Nephron progenitor cell (in vitro differentiated cells): Measurements from ENCODE around the gene TGIF1.

ENCODE experiments used
- DNase-seq: peaks from one replicate; pipeline ENCODE4 v3.0.0; 2021
- H3K27ac Mint-ChIP-seq: 2 replicates; pipeline ENCODE4 v1.8.0; 2021; ENCODE audit warnings: mild to moderate bottlenecking, moderate library complexity, mixed read lengths
- H3K27me3 Mint-ChIP-seq: 2 replicates; pipeline ENCODE4 v1.8.0; 2021; ENCODE audit warnings: mild to moderate bottlenecking, low read depth, mixed read lengths; ENCODE audit not compliant: poor library complexity
- H3K36me3 Mint-ChIP-seq: 2 replicates; pipeline ENCODE4 v1.8.0; 2021; ENCODE audit warnings: low read depth, mixed read lengths
- H3K4me1 Mint-ChIP-seq: 2 replicates; pipeline ENCODE4 v1.8.0; 2021; ENCODE audit warnings: mixed read lengths
- H3K4me3 Mint-ChIP-seq: 2 replicates; pipeline ENCODE4 v1.8.0; 2021; ENCODE audit warnings: mild to moderate bottlenecking, moderate library complexity, mixed read lengths
- H3K9me3 Mint-ChIP-seq: 2 replicates; pipeline ENCODE4 v1.8.0; 2021; ENCODE audit warnings: mild to moderate bottlenecking, moderate library complexity, mixed read lengths
- CTCF ChIP-seq: fragments of 200-600 bp; sonication (generic); IDR thresholded peaks from 2 replicates; pipeline ENCODE4 v1.5.0; 2021; ENCODE audit warnings: antibody characterized with exemption

Gene TGIF1

GRCh38 chr18:3460823-3461398, 10.9 kb downstream of the TGIF1 start:
- peaks cover 46% of the 10 kb centered on the region for H3K9me3 Mint-ChIP-seq
- peaks cover 49% of the 10 kb centered on the region for H3K4me1 Mint-ChIP-seq
- TF ChIP-seq CTCF = no peak
- peaks cover 79% of the 10 kb centered on the region for H3K36me3 Mint-ChIP-seq
- H3K27me3 Mint-ChIP-seq = no peaks in the 10 kb centered on the region
- no peak for DNase-seq
- H3K27ac Mint-ChIP-seq = no peak overlapping the region
- no peak overlapping the region for H3K4me3 Mint-ChIP-seq

- DNase-seq = no peak
- Mint-ChIP-seq H3K36me3 (peaks cover 72% of the 10 kb centered on the region), H3K4me3 (no peak overlapping the region), H3K9me3 (peaks cover 46% of the 10 kb centered on the region), H3K27ac (peak overlapping the region; percentile 94), H3K4me1 (peaks cover 49% of the 10 kb centered on the region), H3K27me3 (no peaks in the 10 kb centered on the region)
- no peak for TF ChIP-seq CTCF
Observed at GRCh38 chr18:3461704-3462103, 11.7 kb downstream of the TGIF1 start.

DNA sequence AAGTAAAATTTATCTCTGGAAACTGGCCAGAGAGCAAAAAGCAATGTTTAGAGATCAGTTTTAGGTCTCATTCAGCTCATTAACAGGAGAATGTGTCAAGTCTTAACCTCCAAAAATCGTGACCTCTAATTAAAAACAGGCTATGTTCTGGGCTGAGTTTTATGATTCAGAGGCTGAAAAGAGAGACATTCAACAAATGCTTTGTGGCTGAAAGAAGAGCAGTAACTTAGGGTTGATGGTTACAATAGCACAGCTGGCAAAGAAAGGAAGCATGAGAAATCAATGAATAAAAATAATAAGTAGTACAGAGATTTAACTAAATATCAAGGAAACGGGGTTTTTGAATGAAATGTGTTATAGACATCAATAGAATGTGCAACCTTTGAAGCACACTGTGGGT, 13.1 kb downstream of the TGIF1 start:
- Mint-ChIP-seq H3K4me3 (no peak overlapping the region), H3K4me1 (peaks cover 43% of the 10 kb centered on the region), H3K36me3 (peaks cover 58% of the 10 kb centered on the region), H3K27ac (peak overlapping the region; percentile 22), H3K27me3 (no peaks in the 10 kb centered on the region), H3K9me3 (peaks cover 43% of the 10 kb centered on the region)
- no peak for DNase-seq
- TF ChIP-seq CTCF = no peak

GRCh38 chr18:3466045-3466444, 16.1 kb downstream of the TGIF1 start:
- Mint-ChIP-seq H3K36me3 (peaks cover 29% of the 10 kb centered on the region), H3K4me3 (no peak overlapping the region), H3K4me1 (peaks cover 41% of the 10 kb centered on the region), H3K27ac (no peak overlapping the region), H3K9me3 (peaks cover 24% of the 10 kb centered on the region), H3K27me3 (no peaks in the 10 kb centered on the region)
- no peak for TF ChIP-seq CTCF
- no peak for DNase-seq

DNA sequence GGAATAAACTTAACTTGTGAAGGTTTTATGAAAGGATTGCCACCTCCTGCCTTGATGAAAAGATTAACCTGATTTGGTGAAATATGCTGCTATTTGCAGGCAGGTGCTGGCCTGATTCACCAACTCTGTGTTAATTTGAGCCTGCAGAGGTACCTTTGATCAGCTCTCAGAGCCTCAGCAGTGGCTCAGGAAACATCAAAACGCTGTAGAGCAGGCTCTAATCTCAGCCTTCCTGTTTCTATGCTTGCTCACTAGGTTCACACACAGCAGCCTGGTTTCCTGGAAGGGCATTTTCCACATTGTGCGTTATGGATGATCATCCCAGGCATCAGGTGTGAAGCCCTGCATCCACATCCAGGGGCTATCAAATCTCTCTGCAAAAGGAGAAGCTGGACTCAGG, 16.9 kb downstream of the TGIF1 start:
- peaks cover 20% of the 10 kb centered on the region for H3K36me3 Mint-ChIP-seq
- H3K9me3 Mint-ChIP-seq = peaks cover 16% of the 10 kb centered on the region
- no peak for TF ChIP-seq CTCF
- H3K4me1 Mint-ChIP-seq = peaks cover 38% of the 10 kb centered on the region
- H3K27me3 Mint-ChIP-seq = no peaks in the 10 kb centered on the region
- no peak for DNase-seq
- no peak overlapping the region for H3K27ac Mint-ChIP-seq
- no peak overlapping the region for H3K4me3 Mint-ChIP-seq

DNA sequence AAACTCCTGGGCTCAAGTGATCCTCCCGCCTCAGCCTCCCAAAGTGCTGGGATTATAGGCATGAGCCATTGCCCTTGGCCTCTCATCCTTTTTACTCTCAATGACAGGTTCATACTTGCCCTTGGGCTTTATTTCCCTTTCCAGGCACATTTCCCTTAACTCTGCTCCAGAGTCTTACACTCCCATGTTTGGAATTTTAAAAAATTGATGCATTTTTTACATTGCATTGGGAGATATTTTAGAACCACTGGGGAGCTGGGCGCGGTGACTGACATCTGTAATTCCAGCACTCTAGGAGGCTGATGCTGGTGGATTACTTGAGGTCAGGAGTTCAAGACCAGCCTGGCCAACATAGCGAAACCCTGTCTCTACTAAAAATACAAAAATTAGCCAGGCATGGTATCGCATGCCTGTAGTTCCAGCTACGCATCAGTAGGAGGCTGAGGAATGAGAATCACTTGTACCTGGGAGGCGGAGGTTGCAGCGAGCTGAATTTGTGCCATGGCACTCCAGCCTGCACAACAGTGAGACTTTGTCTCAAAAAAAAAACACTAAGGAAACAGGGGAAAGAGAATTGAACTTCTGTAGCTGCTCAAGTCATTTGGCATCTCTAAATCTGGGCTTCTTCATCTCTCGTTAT, 18.2 kb downstream of the TGIF1 start:
- Mint-ChIP-seq H3K36me3 (peaks cover 8% of the 10 kb centered on the region), H3K27me3 (no peaks in the 10 kb centered on the region), H3K9me3 (peaks cover 6% of the 10 kb centered on the region), H3K4me3 (no peak overlapping the region), H3K27ac (no peak overlapping the region), H3K4me1 (peaks cover 29% of the 10 kb centered on the region)
- no peak for TF ChIP-seq CTCF
- DNase-seq = no peak
